HEK293T (cell line): ENCODE data around the gene ORM2.

ENCODE experiments used
- BHLHE40 ChIP-seq: fragments of 450-650 bp; IDR thresholded peaks from 2 replicates; pipeline ENCODE4 v1.6.1; 2016; ENCODE audit warnings: mild to moderate bottlenecking, moderate library complexity, borderline replicate concordance
- CTBP1 ChIP-seq: fragments of 450-650 bp; IDR thresholded peaks from 2 replicates; pipeline ENCODE4 v1.6.1; 2016; ENCODE audit warnings: borderline replicate concordance
- FOXK2 ChIP-seq: fragments of 450-650 bp; IDR thresholded peaks from 2 replicates; pipeline ENCODE4 v1.6.1; 2016; ENCODE audit warnings: mild to moderate bottlenecking
- HDGF ChIP-seq: fragments of 450-650 bp; IDR thresholded peaks from 2 replicates; pipeline ENCODE4 v1.6.1; 2017; ENCODE audit warnings: antibody characterized with exemption, borderline replicate concordance
- LEF1 ChIP-seq: fragments of 450-650 bp; IDR thresholded peaks from 2 replicates; pipeline ENCODE4 v1.6.1; 2017; ENCODE audit warnings: mild to moderate bottlenecking, borderline replicate concordance
- SP1 ChIP-seq: fragments of 450-650 bp; IDR thresholded peaks from 2 replicates; pipeline ENCODE4 v1.6.1; 2017
- SUZ12 ChIP-seq: fragments of 450-650 bp; IDR thresholded peaks from 2 replicates; pipeline ENCODE4 v1.6.1; 2016; ENCODE audit warnings: mild to moderate bottlenecking
- TARDBP ChIP-seq: fragments of 450-650 bp; IDR thresholded peaks from 2 replicates; pipeline ENCODE4 v1.6.1; 2016

DNA sequence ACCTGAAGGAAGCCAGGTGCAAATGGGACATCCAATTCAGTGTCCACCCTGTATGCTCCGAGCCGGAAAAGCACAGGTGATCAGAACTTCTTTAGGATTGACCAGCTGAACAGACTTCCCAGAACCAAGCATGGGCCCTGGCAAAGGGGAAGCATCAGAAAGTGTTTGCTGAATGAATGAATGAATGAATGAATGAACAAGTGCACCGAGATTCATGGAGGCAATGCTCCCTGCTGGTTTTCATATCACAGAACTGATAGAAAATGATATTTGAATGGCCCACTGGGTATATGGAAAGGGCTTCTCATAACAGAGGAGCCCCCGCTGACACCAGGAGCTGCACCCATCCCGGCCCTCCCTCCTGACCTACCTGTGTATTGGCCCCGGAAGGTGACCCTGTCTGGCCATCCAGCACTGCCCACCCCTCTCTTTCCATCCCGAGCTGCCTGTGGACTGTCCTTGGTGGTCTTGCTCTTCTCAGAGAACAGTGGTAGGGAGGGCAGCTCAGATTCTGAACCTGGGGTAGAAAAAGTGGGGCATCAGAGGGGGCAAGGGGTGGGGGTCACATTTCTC, 15.9 kb downstream of the ORM2 start:
- TF ChIP-seq FOXK2 (no peak), CTBP1 (no peak), SUZ12 (no peak), TARDBP (no peak), SP1 (no peak), LEF1 (no peak), BHLHE40 (no peak), HDGF (no peak)
